Naive thymus-derived CD8-positive, alpha-beta T cell (primary cell): Measurements from ENCODE around the gene HOMER3. TPM values are rescaled to one million over a fixed set of nuclear protein-coding genes. Genes with fewer than 3 reads are reported as not detected.
A peak's percentile ranks its signal among the peaks of the same experiment; 100 is the strongest.
"Not testable (repeated sequence)": the region's sequence is repeated elsewhere in the genome, so short reads cannot be mapped to it uniquely, and the experiment has no call there.

Experiments
- ATAC-seq, 2 donors: fragments of 150-1000 bp; cut with Tn5 transposase in 1 of 2; sonication (Bioruptor Pico), chemical (Tn5 transposase) in 1 of 2; 1 replicate in 1 of 2; 2 replicates in 1 of 2; pipeline ENCODE4 v1.10.0; 2021; ENCODE audit warnings: mild to moderate bottlenecking in 2 of 2, moderate library complexity in 2 of 2
- POLR2A ChIA-PET: fragments of 350-600 bp; sonication (Branson Sonifier 250); formaldehyde crosslinking; loops from one replicate; lab custom pipeline; 2021; ENCODE audit warnings: antibody characterized with exemption; lab: Charles Lee
- DNase-seq, 10 donors: peaks; one replicate each; pipeline versions ENCODE4 v3.0.0 to v3.0.0-alpha.2; 2020 to 2022
- H3K27ac Mint-ChIP-seq, 10 donors: one replicate each; pipeline ENCODE4 v1.8.0; 2020 to 2022; ENCODE audit warnings: mild to moderate bottlenecking in 10 of 10, mixed read lengths in 10 of 10, moderate library complexity in 4 of 10, inconsistent platforms in 1 of 10
- H3K27me3 Mint-ChIP-seq, 5 donors: one replicate each; pipeline ENCODE4 v1.8.0; 2021 to 2022; ENCODE audit warnings: mixed read lengths in 5 of 5
- H3K36me3 Mint-ChIP-seq, 3 donors: one replicate each; pipeline ENCODE4 v1.8.0; 2020 to 2022; ENCODE audit warnings: mixed read lengths in 3 of 3, mild to moderate bottlenecking in 2 of 3, inconsistent platforms in 1 of 3
- H3K4me1 Mint-ChIP-seq, 4 donors: one replicate each; pipeline ENCODE4 v1.8.0; 2021 to 2022; ENCODE audit warnings: mixed read lengths in 4 of 4
- H3K4me3 Mint-ChIP-seq, 10 donors: one replicate each; pipeline ENCODE4 v1.8.0; 2020 to 2022; ENCODE audit warnings: mild to moderate bottlenecking in 10 of 10, mixed read lengths in 10 of 10, moderate library complexity in 6 of 10, inconsistent platforms in 1 of 10
- H3K9me3 Mint-ChIP-seq, 9 donors: one replicate each; pipeline ENCODE4 v1.8.0; 2020 to 2022; ENCODE audit warnings: mixed read lengths in 9 of 9, mild to moderate bottlenecking in 3 of 9, inconsistent platforms in 1 of 9, moderate library complexity in 1 of 9
- polyA plus RNA-seq, 3 donors: library from polyadenylated mRNA; unstranded; fragments of 300-500 nt; fragmentation: Illumina TruSeq; gene quantifications; one replicate each; pipeline ENCODE4 v1.2.3, GENCODE V29; 2021
- total RNA-seq, 8 experiments: library from RNA in 2 of 8; stranded (reverse) in 2 of 8; gene quantifications; one replicate each; pipeline ENCODE4 v1.2.3 and lab custom pipeline; 2021 to 2026

Gene HOMER3
- total and polyA plus RNA-seq, 5 experiments from 2014 or later = 0.55 TPM; not detected in 4

DNA sequence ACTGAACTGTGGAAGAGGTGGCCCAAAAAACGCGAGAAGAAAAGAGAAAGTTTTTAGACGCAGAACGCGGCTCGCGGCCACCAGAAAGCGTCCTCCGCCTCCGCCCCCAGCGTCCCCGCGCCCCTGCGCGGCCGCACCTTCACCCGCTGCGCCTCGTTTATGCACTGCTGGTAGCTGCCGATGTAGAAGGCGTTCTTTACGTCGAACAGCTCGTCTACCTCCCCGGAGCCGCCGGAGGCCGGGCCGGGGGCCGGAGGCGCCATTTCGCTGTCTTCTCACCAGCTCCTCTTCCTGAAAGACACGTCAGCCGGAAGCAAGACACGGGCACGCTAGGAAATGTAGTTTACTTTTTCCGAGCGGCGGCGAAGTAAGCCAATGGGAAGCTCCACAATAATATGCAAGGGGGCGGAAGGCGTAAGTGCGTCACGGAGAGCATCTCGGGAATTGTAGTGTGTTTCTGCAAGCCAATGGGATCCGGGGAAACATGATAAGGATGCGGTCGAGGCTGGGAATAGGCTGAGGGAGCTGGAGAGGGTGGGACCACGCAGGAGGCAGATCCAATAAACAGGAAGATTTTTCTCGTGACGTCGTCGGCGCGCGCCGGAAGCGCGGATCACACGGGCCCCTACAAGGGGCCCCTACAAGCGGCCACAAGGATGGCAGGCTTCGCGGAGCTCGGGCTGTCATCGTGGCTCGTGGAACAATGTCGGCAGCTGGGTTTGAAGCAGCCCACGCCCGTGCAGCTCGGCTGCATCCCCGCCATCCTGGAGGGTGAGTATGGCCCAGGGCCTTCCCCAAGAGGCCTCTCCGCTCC lies 21.7 kb downstream of the HOMER3 start, which contains the start of the genes COPE and DDX49:
TSS of gene COPE (minus strand) at position 302 of the 814 bp plus-strand sequence. CDS start at position 263, 39 bp downstream.
TSS of gene DDX49 (plus strand) at position 630 of the 814 bp plus-strand sequence. CDS start at position 657, 27 bp downstream.
- Mint-ChIP-seq H3K4me3 (peak within 1 kb of the TSS; percentile 80 to 97 (median 92)), H3K36me3 (peaks cover 0 to 47% (median 3%) of the 10 kb centered on the region in 3 donors), H3K27me3 (no peaks in the 10 kb centered on the region), H3K9me3 (no peaks in the 10 kb centered on the region), H3K27ac (peak within 1 kb of the TSS; percentile 72 to 98 (median 96)), H3K4me1 (peaks cover 14 to 58% (median 43%) of the 10 kb centered on the region in 4 donors)
- POLR2A ChIA-PET = interaction anchor here (0.6 to 2.4 kb wide), 17 partner anchors 10 to 946 kb away, joined by 3 to 19 read pairs (median 4); partner anchors contain the start of genes CRTC1, JUND, KXD1 and REX1BD
- ATAC-seq (peak; percentile 94 to 95), DNase-seq (peak; percentile 85 to 99 (median 98))

DNA sequence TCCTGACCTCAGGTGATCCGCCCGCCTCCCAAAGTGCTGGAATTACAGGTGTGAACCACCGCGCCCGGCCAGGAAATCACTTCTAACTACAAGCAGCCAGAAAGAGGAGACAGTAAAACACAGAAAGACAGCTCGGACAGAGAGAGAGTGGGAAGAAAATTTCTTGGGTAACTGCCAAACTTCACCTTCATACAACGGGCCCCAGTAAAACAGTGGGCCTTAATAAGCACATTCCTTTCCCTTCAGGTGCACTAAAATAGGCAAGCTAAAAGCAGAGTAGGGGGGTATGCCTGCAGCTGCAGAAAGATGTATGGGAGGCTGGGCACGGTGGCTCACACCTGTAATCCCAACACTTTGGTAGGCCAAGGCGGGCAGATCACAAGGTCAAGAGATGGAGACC lies 23.4 kb downstream of the HOMER3 start:
- not testable (repeated sequence) for H3K9me3 Mint-ChIP-seq, ATAC-seq, H3K27me3 Mint-ChIP-seq, DNase-seq
- Mint-ChIP-seq H3K4me3 (peak overlapping the region; percentile 4 to 87 (median 71)), H3K27ac (peak overlapping the region in 6 of 10 donors; percentile 38 to 79 (median 60)), H3K4me1 (peaks cover 22 to 74% (median 52%) of the 10 kb centered on the region in 4 donors), H3K36me3 (peaks cover 0 to 46% (median 3%) of the 10 kb centered on the region in 3 donors)
- POLR2A ChIA-PET = interaction anchor here (0.7 kb wide), 1 partner anchor 20 kb away, joined by 6 read pairs; no protein-coding TSS in a partner anchor

DNA sequence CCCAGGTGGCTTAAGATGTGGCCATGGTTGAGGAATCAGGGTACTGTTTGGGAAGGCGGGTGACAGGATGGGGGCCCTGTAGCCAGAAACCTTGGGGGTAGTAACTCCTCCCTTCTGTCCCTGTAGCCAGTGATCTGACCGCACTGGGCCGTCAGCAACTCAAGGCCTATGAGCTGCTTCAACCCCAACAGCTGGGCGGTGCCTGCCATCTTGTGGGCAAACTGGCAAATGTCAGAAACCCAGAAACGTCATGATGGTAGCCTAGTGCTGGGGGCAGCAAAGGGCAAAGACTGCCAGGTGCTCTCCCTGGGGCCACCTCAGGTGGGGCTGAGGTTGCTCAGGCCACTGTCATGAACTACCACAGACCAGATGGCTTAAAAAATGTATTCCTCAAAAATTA lies 25.4 kb downstream of the HOMER3 start:
- peak overlapping the region in 5 of 10 donors; percentile 22 to 66 (median 39) for H3K4me3 Mint-ChIP-seq
- no peaks in the 10 kb centered on the region for H3K27me3 Mint-ChIP-seq
- peaks cover 0 to 47% (median 3%) of the 10 kb centered on the region in 3 donors for H3K36me3 Mint-ChIP-seq

DNA sequence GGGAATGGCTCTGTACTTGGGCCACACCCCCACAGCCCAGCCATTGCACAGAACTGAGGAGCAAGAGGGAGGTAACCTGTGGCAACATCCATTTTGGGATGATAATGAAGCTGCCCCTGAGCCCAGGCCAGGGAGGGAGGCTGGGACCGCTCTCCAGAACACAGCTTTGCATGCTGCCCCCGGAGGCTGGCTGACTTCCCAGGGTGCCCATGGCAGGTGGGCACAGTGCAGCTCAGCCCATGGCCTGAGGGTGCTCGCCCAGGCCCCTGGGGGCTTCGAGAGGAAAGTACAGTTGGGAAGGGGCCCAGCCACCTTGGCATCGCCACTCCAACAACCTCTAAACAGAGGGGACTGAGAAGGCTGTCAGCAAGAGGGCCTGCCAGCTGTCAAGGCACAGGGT lies 27.6 kb downstream of the HOMER3 start:
- peaks cover 19 to 48% (median 34%) of the 10 kb centered on the region in 4 donors for H3K4me1 Mint-ChIP-seq
- H3K9me3 Mint-ChIP-seq = no peaks in the 10 kb centered on the region
- POLR2A ChIA-PET = interaction anchor here (0.6 kb wide), 1 partner anchor 219 kb away, joined by 3 read pairs; no protein-coding TSS in a partner anchor
- no peak for ATAC-seq
- H3K27me3 Mint-ChIP-seq = no peaks in the 10 kb centered on the region
- H3K27ac Mint-ChIP-seq = no peak overlapping the region
- H3K4me3 Mint-ChIP-seq = no peak overlapping the region
- H3K36me3 Mint-ChIP-seq = peaks cover 0 to 55% (median 3%) of the 10 kb centered on the region in 3 donors
- DNase-seq = no peak

More for the DNA sequence above, 25.4 kb downstream of the HOMER3 start:
- POLR2A ChIA-PET = no interaction called here
- Mint-ChIP-seq H3K27ac (peak overlapping the region in 4 of 10 donors; percentile 25 to 67 (median 61)), H3K4me1 (peaks cover 20 to 65% (median 47%) of the 10 kb centered on the region in 4 donors), H3K9me3 (no peaks in the 10 kb centered on the region)
- ATAC-seq (no peak), DNase-seq (peak in 4 of 10 donors; percentile 18 to 28 (median 24))

DNA sequence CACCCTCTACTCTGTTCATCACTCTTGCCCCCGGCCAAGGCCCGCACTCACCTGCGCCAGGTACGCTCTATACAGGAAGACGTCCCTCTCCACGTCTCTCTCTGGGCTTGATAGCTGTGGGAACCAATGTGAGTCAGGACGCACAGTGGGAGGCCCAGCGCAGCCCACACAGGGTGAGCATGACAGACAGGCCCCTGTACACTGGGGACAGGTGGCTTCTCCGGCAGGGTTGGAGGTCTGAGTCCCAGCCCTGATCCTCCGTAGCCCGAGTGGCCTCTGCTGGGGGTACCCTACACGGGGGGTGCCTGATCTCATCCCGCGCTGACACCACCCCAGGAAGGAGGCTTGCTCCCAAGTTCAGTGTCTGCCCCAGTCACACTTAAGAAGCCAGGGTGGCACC lies 28.1 kb downstream of the HOMER3 start:
- H3K9me3 Mint-ChIP-seq = no peaks in the 10 kb centered on the region
- H3K4me3 Mint-ChIP-seq = no peak overlapping the region
- peak overlapping the region in 2 of 10 donors; percentile 13 to 56 for H3K27ac Mint-ChIP-seq
- peaks cover 17 to 44% (median 31%) of the 10 kb centered on the region in 4 donors for H3K4me1 Mint-ChIP-seq
- POLR2A ChIA-PET = interaction anchor here (0.6 kb wide), 1 partner anchor 219 kb away, joined by 3 read pairs; no protein-coding TSS in a partner anchor
- peaks cover 0 to 55% (median 3%) of the 10 kb centered on the region in 3 donors for H3K36me3 Mint-ChIP-seq
- ATAC-seq = no peak
- DNase-seq = no peak
- H3K27me3 Mint-ChIP-seq = no peaks in the 10 kb centered on the region

DNA sequence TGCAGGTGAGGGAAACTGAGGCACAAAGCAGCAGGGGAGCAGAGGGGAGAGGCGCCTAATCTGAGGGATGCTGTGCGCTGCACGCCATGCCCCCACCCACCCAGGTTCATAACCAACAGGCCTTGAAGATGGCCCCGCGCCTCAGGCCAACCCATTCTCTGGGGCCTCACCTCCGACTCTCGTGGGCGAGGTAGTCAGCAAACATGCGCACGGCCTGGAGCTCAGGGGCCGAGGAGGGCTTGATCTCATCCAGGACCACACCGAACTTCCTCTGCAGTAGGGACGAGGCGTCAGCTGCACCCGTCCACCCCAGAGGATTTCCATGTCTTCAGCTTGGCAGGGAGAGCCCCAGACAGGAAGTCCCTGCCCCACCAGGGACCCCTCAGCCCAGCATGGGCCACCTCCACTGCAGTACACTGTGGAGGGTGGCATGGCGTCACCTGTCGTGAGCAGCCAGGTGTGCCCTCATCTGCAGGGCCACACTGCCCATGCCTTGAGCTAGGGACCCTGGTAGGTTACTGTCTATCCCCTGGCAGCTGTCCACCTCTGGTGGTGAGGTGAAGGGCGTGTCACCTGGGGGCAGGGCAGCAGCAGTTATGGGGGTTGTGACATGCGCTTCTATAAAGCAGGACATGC lies 30.1 kb downstream of the HOMER3 start:
- peaks cover 0 to 52% (median 6%) of the 10 kb centered on the region in 3 donors for H3K36me3 Mint-ChIP-seq
- POLR2A ChIA-PET = no interaction called here

DNA sequence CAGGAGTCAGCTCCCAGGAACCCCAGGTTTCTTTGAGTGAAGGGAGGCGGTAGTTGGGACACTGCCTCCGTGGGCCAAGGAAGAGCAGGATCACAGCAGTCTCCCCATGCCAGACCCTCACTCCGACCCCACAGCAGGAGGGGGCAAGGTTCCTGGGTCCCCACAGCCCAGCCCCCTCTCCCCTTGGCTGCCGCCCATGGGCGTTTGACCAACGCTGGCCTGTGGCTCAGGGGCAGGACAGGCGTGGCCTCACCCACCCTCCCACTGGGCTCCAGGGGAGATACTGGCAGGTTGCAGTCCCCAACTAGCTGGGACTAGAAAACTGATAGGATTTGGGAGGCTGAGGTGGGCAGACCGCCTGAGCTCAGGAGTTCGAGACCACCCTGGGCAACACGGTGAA lies 31.0 kb downstream of the HOMER3 start:
- Mint-ChIP-seq H3K27me3 (no peaks in the 10 kb centered on the region), H3K4me3 (no peak overlapping the region), H3K9me3 (no peaks in the 10 kb centered on the region), H3K36me3 (peaks cover 0 to 50% (median 4%) of the 10 kb centered on the region in 3 donors), H3K27ac (no peak overlapping the region), H3K4me1 (peaks cover 10 to 19% (median 13%) of the 10 kb centered on the region in 4 donors)
- POLR2A ChIA-PET = no interaction called here
- no peak for ATAC-seq
- DNase-seq = no peak

More for the DNA sequence above, 30.1 kb downstream of the HOMER3 start:
- Mint-ChIP-seq H3K9me3 (no peaks in the 10 kb centered on the region), H3K4me3 (no peak overlapping the region), H3K4me1 (peaks cover 14 to 27% (median 17%) of the 10 kb centered on the region in 4 donors), H3K27me3 (no peaks in the 10 kb centered on the region), H3K27ac (no peak overlapping the region)
- no peak for ATAC-seq
- DNase-seq = no peak

DNA sequence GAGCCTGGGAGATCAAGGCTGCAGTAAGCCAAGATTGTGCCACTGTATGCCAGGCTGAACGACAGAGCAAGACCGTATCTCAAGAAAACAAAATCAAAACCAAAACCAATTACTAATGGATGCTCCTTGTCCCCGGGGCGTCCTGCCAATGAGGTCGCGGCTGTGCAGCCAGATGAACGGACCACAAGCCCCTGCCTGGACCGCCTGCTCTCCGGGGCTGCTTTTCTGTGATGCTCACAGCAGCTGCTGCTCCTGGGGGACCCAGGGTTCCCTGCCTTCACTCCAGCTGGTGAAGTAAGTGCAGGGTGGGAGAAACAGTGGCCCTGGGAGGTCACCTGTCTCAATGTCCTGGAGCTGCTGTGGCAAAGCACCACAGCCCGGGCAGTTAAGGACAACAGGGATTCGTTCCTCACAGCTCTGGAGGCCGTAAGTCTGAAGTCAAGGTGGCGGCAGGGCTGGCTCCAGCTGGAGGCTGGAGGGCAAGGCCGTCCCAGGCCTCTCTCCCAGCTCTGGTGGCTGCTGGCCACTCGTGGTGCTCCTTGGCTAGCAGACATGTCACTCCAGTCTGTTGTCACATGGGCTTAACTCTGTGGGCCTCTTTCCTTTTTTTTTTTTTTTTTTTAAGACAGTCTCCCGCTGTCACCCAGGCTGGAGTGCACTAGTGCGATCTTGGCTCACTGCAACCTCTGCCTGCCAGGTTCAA lies 31.9 kb downstream of the HOMER3 start:
- Mint-ChIP-seq H3K9me3 (no peaks in the 10 kb centered on the region), H3K27ac (peak overlapping the region in 1 of 10 donors; percentile 34), H3K4me3 (no peak overlapping the region), H3K27me3 (no peaks in the 10 kb centered on the region), H3K4me1 (peaks cover 9 to 14% (median 11%) of the 10 kb centered on the region in 4 donors), H3K36me3 (peaks cover 0 to 46% (median 3%) of the 10 kb centered on the region in 3 donors)
- DNase-seq = no peak
- POLR2A ChIA-PET = no interaction called here
- ATAC-seq = no peak

DNA sequence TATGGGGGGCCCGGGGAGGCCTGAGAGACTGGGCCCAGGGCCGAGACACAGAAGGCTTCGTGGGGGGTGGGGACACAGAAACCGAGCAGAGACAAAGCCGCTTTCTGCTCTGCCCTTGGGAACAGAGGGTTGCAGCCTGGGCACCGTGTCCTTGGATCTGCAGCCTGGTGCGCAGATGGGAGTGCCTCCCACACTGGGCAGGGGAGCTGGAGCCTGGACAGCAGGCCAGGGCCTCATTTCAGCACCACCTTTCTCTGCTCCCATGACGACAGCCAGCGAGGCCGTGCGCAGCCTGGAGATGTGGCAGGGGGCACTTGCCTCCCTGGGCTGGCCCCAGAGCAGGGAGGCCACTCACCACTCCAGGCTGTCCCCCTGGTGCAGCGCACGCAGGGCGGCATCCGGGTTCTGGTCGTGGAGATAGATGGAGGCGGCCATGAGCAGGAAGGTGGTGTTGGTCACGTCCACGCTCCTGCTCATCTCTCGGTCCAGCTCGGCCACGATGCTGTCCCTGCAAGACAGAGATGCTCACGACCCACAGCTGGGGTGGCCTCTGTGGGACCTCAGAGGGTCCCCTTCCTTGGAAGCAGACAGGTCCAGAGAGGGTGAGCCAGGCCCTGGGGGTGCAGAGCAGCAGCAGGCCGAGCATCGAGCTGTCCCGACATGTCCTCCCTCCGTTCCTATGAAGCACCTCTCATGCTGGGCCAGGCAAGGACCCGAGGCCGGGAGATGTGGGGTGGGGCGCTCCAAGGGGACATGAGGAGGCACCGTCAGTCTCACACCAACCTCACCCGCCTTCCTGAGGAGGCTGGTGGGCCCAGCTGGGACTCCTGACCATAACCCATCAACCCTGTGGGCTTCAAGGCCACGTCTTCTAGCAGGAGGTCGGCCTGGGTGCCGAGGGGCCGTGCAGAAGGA lies 34.2 kb downstream of the HOMER3 start:
- ATAC-seq (no peak), DNase-seq (no peak)
- Mint-ChIP-seq H3K27ac (no peak overlapping the region), H3K4me1 (peaks cover 0 to 3% (median 0%) of the 10 kb centered on the region in 4 donors), H3K36me3 (peaks cover 0 to 39% (median 3%) of the 10 kb centered on the region in 3 donors), H3K4me3 (no peak overlapping the region), H3K9me3 (no peaks in the 10 kb centered on the region), H3K27me3 (no peaks in the 10 kb centered on the region)
- POLR2A ChIA-PET = interaction anchor here (1.3 kb wide), 1 partner anchor 12 kb away, joined by 4 read pairs; the partner anchor contains the start of genes COPE and DDX49

DNA sequence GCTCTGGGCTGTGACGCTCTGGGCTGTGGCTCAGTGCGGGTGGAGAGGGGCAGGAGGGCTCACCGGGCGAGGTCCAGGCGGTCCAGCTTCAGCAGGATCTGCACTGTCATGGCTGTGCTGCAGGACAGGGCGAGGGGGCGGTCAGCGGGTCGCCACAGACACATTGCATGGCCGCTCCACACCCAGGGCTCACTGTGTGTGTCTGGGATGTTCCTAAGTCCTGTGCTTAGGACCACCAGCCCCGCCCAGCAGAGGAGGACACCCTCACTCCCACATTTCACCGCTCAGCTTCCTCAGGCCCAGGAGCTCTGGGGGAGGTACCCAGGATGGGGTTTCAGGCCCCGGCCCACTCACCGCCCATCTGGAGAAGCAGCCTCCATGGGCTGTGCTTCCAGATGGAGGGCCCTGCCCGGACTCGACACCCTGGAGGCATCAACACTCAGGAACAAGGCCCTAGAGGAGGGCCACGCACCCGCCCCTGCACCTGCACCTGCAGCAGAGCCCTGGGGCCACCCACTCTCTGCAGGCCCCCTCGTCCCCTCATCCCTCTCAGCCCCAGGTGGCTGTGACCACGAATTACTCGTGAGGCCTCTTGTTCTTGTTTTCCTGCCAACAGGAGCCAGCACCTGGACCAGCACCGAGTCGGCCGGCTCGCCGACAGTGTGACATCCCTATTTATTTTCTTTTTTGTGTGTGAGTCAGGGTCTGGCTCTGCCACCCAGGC lies 35.3 kb downstream of the HOMER3 start:
- POLR2A ChIA-PET = interaction anchor here (0.6 kb wide), 1 partner anchor 393 kb away, joined by 3 read pairs; no protein-coding TSS in a partner anchor
- H3K4me1 Mint-ChIP-seq = peaks cover 0 to 3% (median 0%) of the 10 kb centered on the region in 4 donors
- H3K36me3 Mint-ChIP-seq = peaks cover 0 to 40% (median 11%) of the 10 kb centered on the region in 3 donors
- no peak for DNase-seq
- no peaks in the 10 kb centered on the region for H3K27me3 Mint-ChIP-seq
- H3K27ac Mint-ChIP-seq = peak overlapping the region in 3 of 10 donors; percentile 58 to 89 (median 62)
- peak in 1 of 2 donors; percentile 15 for ATAC-seq
- H3K4me3 Mint-ChIP-seq = no peak overlapping the region
- H3K9me3 Mint-ChIP-seq = no peaks in the 10 kb centered on the region
